Osteocyte (in vitro differentiated cells): ENCODE measurements around the gene RAET1E. TPM values are rescaled to one million over a fixed set of nuclear protein-coding genes. Genes with fewer than 3 reads are reported as not detected.

ENCODE experiments used
- DNase-seq: peaks from one replicate; pipeline ENCODE4 v3.0.0; 2021; ENCODE audit warnings: mixed read lengths; ENCODE audit not compliant: unreplicated experiment; ENCODE audit errors: extremely low spot score
- H3K27ac Mint-ChIP-seq: one replicate; pipeline ENCODE4 v1.8.0; 2021; ENCODE audit warnings: mild to moderate bottlenecking, mixed read lengths; ENCODE audit not compliant: unreplicated experiment
- H3K27me3 Mint-ChIP-seq: one replicate; pipeline ENCODE4 v1.8.0; 2021; ENCODE audit warnings: mixed read lengths; ENCODE audit not compliant: unreplicated experiment
- H3K36me3 Mint-ChIP-seq: one replicate; pipeline ENCODE4 v1.8.0; 2021; ENCODE audit warnings: mixed read lengths; ENCODE audit not compliant: unreplicated experiment
- H3K4me1 Mint-ChIP-seq: one replicate; pipeline ENCODE4 v1.8.0; 2021; ENCODE audit warnings: mixed read lengths; ENCODE audit not compliant: unreplicated experiment
- H3K4me3 Mint-ChIP-seq: one replicate; pipeline ENCODE4 v1.8.0; 2021; ENCODE audit warnings: mild to moderate bottlenecking, moderate library complexity, mixed read lengths; ENCODE audit not compliant: unreplicated experiment
- H3K9me3 Mint-ChIP-seq: one replicate; pipeline ENCODE4 v1.8.0; 2021; ENCODE audit warnings: mixed read lengths; ENCODE audit not compliant: unreplicated experiment
- total RNA-seq: library from RNA; stranded (reverse); gene quantifications from 2 replicates; pipeline ENCODE4 v1.2.1, GENCODE V29; 2021
- TF ChIP-seq, protein P1 (sequence below): fragments of 200-600 bp; sonication (generic); IDR thresholded peaks from 2 replicates; pipeline ENCODE4 v1.5.0; 2021; ENCODE audit warnings: antibody characterized with exemption, mild to moderate bottlenecking, moderate library complexity

Gene RAET1E
- total RNA-seq, 1 donor from 2014 or later, result not detected

GRCh38 chr6:149941583-149942460 is 43.9 kb upstream of the RAET1E start, which contains the start of gene ULBP2:
Gene ULBP2 (plus strand): TSS chr6:149942014. CDS start chr6:149942073, 59 bp downstream.
- Mint-ChIP-seq H3K36me3 (no peaks in the 10 kb centered on the region), H3K4me1 (peaks cover 25% of the 10 kb centered on the region), H3K9me3 (no peaks in the 10 kb centered on the region), H3K4me3 (peak within 1 kb of the TSS; percentile 94), H3K27ac (peak within 1 kb of the TSS; percentile 73), H3K27me3 (peaks cover 36% of the 10 kb centered on the region)
- TF ChIP-seq, protein P1, sequence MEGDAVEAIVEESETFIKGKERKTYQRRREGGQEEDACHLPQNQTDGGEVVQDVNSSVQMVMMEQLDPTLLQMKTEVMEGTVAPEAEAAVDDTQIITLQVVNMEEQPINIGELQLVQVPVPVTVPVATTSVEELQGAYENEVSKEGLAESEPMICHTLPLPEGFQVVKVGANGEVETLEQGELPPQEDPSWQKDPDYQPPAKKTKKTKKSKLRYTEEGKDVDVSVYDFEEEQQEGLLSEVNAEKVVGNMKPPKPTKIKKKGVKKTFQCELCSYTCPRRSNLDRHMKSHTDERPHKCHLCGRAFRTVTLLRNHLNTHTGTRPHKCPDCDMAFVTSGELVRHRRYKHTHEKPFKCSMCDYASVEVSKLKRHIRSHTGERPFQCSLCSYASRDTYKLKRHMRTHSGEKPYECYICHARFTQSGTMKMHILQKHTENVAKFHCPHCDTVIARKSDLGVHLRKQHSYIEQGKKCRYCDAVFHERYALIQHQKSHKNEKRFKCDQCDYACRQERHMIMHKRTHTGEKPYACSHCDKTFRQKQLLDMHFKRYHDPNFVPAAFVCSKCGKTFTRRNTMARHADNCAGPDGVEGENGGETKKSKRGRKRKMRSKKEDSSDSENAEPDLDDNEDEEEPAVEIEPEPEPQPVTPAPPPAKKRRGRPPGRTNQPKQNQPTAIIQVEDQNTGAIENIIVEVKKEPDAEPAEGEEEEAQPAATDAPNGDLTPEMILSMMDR, result no peak
- DNase-seq, result peak; percentile 93

DNA sequence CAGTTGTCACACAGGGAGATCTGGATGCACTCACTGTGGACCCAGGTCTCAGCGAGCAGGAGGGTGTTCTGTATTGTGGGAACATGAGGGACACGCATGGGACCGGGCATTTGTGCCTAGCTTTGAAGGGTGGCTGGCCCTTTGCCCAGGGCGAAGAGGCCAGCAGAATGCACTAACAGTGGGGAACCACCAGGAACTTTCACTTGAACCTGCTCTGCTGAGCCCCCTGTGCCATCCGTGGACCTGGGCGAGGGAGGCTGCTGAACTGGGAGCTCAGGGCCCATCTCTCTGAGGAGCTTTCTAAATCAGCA is 42.7 kb upstream of the RAET1E start:
- H3K4me1 Mint-ChIP-seq, result peaks cover 25% of the 10 kb centered on the region
- peak overlapping the region; percentile 42 for H3K4me3 Mint-ChIP-seq
- peaks cover 48% of the 10 kb centered on the region for H3K27me3 Mint-ChIP-seq
- no peaks in the 10 kb centered on the region for H3K9me3 Mint-ChIP-seq
- no peaks in the 10 kb centered on the region for H3K36me3 Mint-ChIP-seq
- TF ChIP-seq, protein P1, result no peak
- DNase-seq, result no peak
- H3K27ac Mint-ChIP-seq, result no peak overlapping the region

- H3K4me1 Mint-ChIP-seq, result peaks cover 25% of the 10 kb centered on the region
- H3K27me3 Mint-ChIP-seq, result peaks cover 53% of the 10 kb centered on the region
- no peak for DNase-seq
- no peaks in the 10 kb centered on the region for H3K9me3 Mint-ChIP-seq
- no peak overlapping the region for H3K27ac Mint-ChIP-seq
- peak overlapping the region; percentile 42 for H3K4me3 Mint-ChIP-seq
- no peaks in the 10 kb centered on the region for H3K36me3 Mint-ChIP-seq
- TF ChIP-seq, protein P1, result no peak
These were observed 42.2 kb upstream of the RAET1E start for GRCh38 chr6:149939909-149940671.

GRCh38 chr6:149939356-149939648 is 41.4 kb upstream of the RAET1E start:
- peaks cover 61% of the 10 kb centered on the region for H3K27me3 Mint-ChIP-seq
- H3K4me1 Mint-ChIP-seq, result peaks cover 25% of the 10 kb centered on the region
- H3K4me3 Mint-ChIP-seq, result peak overlapping the region; percentile 76
- H3K36me3 Mint-ChIP-seq, result no peaks in the 10 kb centered on the region
- no peaks in the 10 kb centered on the region for H3K9me3 Mint-ChIP-seq
- DNase-seq, result no peak
- H3K27ac Mint-ChIP-seq, result no peak overlapping the region
- TF ChIP-seq, protein P1, result no peak
